Activated CD8-positive, alpha-beta T cell treated with anti-CD3 and anti-CD28 coated beads for 36 hours (primary cell): ENCODE results near the gene HMCN2. TPM values are rescaled to one million over a fixed set of nuclear protein-coding genes. Genes with fewer than 3 reads are reported as not detected.

Experiments used
- ATAC-seq: fragments of 200-7000 bp; cut with Tn5 transposase; one replicate; pipeline ENCODE4 v1.10.0; 2021; ENCODE audit warnings: mild to moderate bottlenecking, moderate library complexity
- CTCF ChIA-PET: fragments of 350-600 bp; sonication (Branson Sonifier 250); formaldehyde crosslinking; loops from one replicate; lab custom pipeline; 2021; ENCODE audit warnings: antibody characterized with exemption; lab: Charles Lee
- POLR2A ChIA-PET: fragments of 350-600 bp; sonication (Branson Sonifier 250); formaldehyde crosslinking; loops from one replicate; lab custom pipeline; 2021; ENCODE audit warnings: antibody characterized with exemption; lab: Charles Lee
- DNase-seq: peaks from one replicate; pipeline ENCODE4 v3.0.0-alpha.2; 2020
- H3K27ac Mint-ChIP-seq: one replicate; pipeline ENCODE4 v1.8.0; 2021; ENCODE audit warnings: mild to moderate bottlenecking, mixed read lengths
- H3K27me3 Mint-ChIP-seq: one replicate; pipeline ENCODE4 v1.8.0; 2021; ENCODE audit warnings: mixed read lengths
- H3K36me3 Mint-ChIP-seq: one replicate; pipeline ENCODE4 v1.8.0; 2021; ENCODE audit warnings: low read depth, mixed read lengths
- H3K4me1 Mint-ChIP-seq: one replicate; pipeline ENCODE4 v1.8.0; 2021; ENCODE audit warnings: low read depth, mixed read lengths
- H3K4me3 Mint-ChIP-seq: one replicate; pipeline ENCODE4 v1.8.0; 2021; ENCODE audit warnings: mild to moderate bottlenecking, moderate library complexity, mixed read lengths
- H3K9me3 Mint-ChIP-seq: one replicate; pipeline ENCODE4 v1.8.0; 2021; ENCODE audit warnings: mixed read lengths
- intact Hi-C: fragments of 100-400 bp; cut with micrococcal nuclease; formaldehyde crosslinking; loops from one replicate; pipeline ENCODE4 v1.10.0; 2022
- total RNA-seq, 2 experiments: library from RNA; stranded (reverse); gene quantifications; one replicate each; pipeline ENCODE4 v1.2.3, GENCODE V29; 2021
- TF ChIP-seq, protein P1 (sequence below): fragments of 200-600 bp; IDR thresholded peaks from one replicate; pipeline ENCODE4 v1.8.0; 2022; ENCODE audit warnings: antibody characterized with exemption, mild to moderate bottlenecking

HMCN2 gene
- total RNA-seq, 2 experiments from 2014 or later, result not detected

DNA sequence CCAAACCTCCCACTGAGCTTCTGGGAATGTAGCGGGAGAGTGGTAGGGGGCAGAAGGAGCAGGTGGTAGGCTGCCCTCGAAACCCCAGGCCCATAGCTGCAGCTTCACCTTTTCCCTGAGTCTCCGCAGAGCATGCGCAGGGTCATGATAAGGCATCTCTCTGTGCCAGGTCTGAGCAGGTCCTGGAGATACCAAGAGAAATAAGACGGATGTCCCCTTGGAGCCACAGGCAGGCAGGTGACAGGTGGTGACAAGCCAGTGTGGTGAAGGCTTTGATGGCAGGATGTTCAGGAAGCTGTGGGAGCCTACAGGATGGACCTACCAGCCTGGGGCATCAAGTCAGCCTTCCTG, 68.1 kb downstream of the HMCN2 start:
- no peak for ATAC-seq
- Mint-ChIP-seq H3K27ac (no peak overlapping the region), H3K36me3 (no peaks in the 10 kb centered on the region), H3K4me1 (peaks cover 2% of the 10 kb centered on the region), H3K9me3 (no peaks in the 10 kb centered on the region), H3K27me3 (peaks cover 11% of the 10 kb centered on the region), H3K4me3 (no peak overlapping the region)
- ChIA-PET CTCF (no interaction called here), POLR2A (no interaction called here)
- TF ChIP-seq, protein P1, sequence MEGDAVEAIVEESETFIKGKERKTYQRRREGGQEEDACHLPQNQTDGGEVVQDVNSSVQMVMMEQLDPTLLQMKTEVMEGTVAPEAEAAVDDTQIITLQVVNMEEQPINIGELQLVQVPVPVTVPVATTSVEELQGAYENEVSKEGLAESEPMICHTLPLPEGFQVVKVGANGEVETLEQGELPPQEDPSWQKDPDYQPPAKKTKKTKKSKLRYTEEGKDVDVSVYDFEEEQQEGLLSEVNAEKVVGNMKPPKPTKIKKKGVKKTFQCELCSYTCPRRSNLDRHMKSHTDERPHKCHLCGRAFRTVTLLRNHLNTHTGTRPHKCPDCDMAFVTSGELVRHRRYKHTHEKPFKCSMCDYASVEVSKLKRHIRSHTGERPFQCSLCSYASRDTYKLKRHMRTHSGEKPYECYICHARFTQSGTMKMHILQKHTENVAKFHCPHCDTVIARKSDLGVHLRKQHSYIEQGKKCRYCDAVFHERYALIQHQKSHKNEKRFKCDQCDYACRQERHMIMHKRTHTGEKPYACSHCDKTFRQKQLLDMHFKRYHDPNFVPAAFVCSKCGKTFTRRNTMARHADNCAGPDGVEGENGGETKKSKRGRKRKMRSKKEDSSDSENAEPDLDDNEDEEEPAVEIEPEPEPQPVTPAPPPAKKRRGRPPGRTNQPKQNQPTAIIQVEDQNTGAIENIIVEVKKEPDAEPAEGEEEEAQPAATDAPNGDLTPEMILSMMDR, result no peak
- intact Hi-C loops, result no loop called here
- DNase-seq, result no peak

DNA sequence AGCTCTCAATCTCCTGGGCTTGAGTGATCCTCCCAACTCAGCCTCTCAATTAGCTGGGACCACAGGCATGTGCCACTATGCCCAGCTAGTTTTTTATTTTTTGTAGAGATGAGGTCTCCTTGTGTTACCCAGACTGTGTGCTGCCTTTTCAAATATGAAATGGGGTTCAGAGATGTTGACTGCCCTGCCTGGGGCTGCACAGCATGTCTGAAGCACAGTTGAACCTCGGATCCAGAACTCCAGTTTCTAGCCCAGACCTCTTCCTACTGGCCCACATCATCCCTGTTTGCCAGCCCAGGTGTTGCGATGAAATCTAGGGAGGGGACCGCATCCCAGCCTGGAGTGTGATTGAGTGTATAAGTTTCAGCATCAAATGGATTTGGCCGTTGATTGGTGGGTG, 69.4 kb downstream of the HMCN2 start:
- ChIA-PET CTCF (no interaction called here), POLR2A (no interaction called here)
- intact Hi-C loops, result no loop called here
- no peak for ATAC-seq
- Mint-ChIP-seq H3K27ac (no peak overlapping the region), H3K36me3 (no peaks in the 10 kb centered on the region), H3K27me3 (peaks cover 11% of the 10 kb centered on the region), H3K4me1 (peaks cover 2% of the 10 kb centered on the region), H3K4me3 (no peak overlapping the region), H3K9me3 (no peaks in the 10 kb centered on the region)
- no peak for DNase-seq
- TF ChIP-seq, protein P1, result no peak

DNA sequence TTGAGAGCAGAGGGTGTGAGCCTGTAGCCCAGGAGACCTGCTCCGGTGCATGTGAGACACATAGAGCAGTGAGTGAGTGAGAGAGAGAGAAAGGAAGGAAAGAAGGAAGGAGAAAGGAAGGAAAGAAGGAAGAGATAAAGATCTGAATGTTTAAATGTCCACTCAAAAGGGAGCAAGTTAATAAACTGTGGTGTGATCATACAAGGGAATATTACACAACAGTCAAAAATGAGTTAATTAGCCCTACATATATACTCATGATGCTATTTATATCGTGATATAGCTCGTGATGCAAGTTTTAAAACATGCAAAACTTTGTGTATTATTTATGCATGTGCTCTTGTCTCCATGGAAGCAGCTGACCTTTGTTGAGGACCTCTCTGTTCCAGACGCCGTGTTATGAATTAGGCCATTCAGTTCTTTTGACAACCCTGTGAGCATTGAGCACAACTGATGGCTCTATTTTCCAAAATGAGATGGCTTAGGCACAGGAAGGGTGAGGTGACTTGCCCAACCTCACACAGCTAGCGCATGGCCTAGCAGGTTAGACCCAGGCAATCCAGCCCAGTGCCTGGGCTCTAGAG, 70.6 kb downstream of the HMCN2 start:
- ChIA-PET POLR2A (no interaction called here), CTCF (interaction anchor here (1.8 kb wide), 1 partner anchor 229 kb away, joined by 5 read pairs; no protein-coding TSS in a partner anchor)
- Mint-ChIP-seq H3K9me3 (no peaks in the 10 kb centered on the region), H3K4me1 (peaks cover 2% of the 10 kb centered on the region), H3K36me3 (no peaks in the 10 kb centered on the region), H3K27me3 (peaks cover 9% of the 10 kb centered on the region), H3K4me3 (no peak overlapping the region), H3K27ac (no peak overlapping the region)
- DNase-seq, result no peak
- intact Hi-C loops, result no loop called here
- ATAC-seq, result no peak
- TF ChIP-seq, protein P1, result no peak

DNA sequence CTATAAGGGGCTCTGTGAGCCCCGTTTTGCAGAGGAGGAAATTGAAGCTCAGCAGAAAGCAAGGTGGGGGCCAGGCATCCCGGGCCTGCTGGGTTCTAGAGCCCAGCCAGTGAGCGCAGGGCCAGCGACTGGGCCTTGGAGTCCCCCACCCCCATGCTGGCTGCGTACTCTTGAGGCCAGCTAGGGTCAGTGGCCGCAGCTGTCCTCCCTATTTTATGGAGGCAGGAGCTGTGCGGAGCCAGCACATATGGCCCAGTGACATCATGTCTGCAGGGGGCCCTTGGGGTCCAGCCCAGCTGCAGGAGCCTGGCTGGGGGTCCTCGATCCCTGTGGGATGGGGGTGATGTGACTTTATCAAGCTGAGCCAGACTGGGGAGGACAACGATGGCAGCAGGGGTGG, 71.3 kb downstream of the HMCN2 start:
- ChIA-PET POLR2A (no interaction called here), CTCF (interaction anchor here (1.8 kb wide), 1 partner anchor 230 kb away, joined by 5 read pairs; no protein-coding TSS in a partner anchor)
- TF ChIP-seq, protein P1, result no peak
- DNase-seq, result no peak
- Mint-ChIP-seq H3K36me3 (no peaks in the 10 kb centered on the region), H3K4me3 (no peak overlapping the region), H3K9me3 (no peaks in the 10 kb centered on the region), H3K27ac (no peak overlapping the region), H3K27me3 (peaks cover 9% of the 10 kb centered on the region), H3K4me1 (peaks cover 2% of the 10 kb centered on the region)
- intact Hi-C loops, result no loop called here
- no peak for ATAC-seq

DNA sequence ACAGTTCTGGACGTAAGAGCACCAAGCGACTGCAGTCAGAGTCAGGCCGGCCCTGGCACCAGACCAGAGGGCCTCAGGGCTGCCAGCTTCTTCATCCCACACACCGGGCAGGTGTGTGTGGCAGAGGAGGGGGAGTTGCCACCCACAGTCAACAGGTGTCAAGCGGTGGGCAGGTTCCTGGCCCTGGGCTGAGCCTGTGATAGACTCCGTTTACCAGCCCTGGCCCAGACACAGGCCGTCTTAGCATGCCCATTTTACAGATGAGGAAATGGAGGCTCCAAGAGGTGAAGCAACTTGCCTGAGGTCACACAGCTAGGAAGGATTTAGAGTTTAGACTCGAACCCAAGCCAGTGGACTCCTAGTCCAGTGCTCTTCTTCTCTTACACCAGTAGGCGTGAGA, 71.8 kb downstream of the HMCN2 start:
- no peak for DNase-seq
- Mint-ChIP-seq H3K4me1 (peaks cover 2% of the 10 kb centered on the region), H3K27ac (no peak overlapping the region), H3K36me3 (no peaks in the 10 kb centered on the region), H3K9me3 (no peaks in the 10 kb centered on the region), H3K27me3 (peaks cover 9% of the 10 kb centered on the region), H3K4me3 (no peak overlapping the region)
- TF ChIP-seq, protein P1, result no peak
- ATAC-seq, result no peak
- POLR2A ChIA-PET, result no interaction called here
- CTCF ChIA-PET, result interaction anchor here (1.8 kb wide), 1 partner anchor 230 kb away, joined by 5 read pairs; no protein-coding TSS in a partner anchor
- intact Hi-C loops, result no loop called here
